Measurements from ENCODE around the gene HCRTR1.
A peak's percentile ranks its signal among the peaks of the same experiment; 100 is the strongest.

Gene HCRTR1

GRCh38 chr1:31618916-31619846 lies 1.7 kb downstream of the HCRTR1 start:
- TF ChIP-seq CEBPB (IDR thresholded peaks at IDR 0.05) (no peak), REST (IDR thresholded peaks at IDR 0.05; ENCODE audit: low read depth) (no peak), NFIC (IDR thresholded peaks at IDR 0.05) (no peak), YY1 (IDR thresholded peaks at IDR 0.05; ENCODE audit: low read depth) (no peak), TAF1 (IDR thresholded peaks at IDR 0.05; ENCODE audit: low read depth) (no peak), USF1 (IDR thresholded peaks at IDR 0.05) (no peak), MAX (IDR thresholded peaks at IDR 0.05) (no peak), TCF12 (IDR thresholded peaks at IDR 0.05; ENCODE audit: low read depth) (no peak), RAD21 (IDR thresholded peaks at IDR 0.05; ENCODE audit: low read depth) (no peak), ZBTB7A (IDR thresholded peaks at IDR 0.05; ENCODE audit: low read depth) (no peak), EGR1 (IDR thresholded peaks at IDR 0.05) (no peak)

GRCh38 chr1:31620631-31621497 lies 3.4 kb downstream of the HCRTR1 start:
- TF ChIP-seq TEAD4 (IDR thresholded peaks at IDR 0.05) (no peak), TAF1 (IDR thresholded peaks at IDR 0.05; ENCODE audit: low read depth) (no peak), YY1 (IDR thresholded peaks at IDR 0.05; ENCODE audit: low read depth) (no peak), NFIC (IDR thresholded peaks at IDR 0.05) (no peak), EP300 (IDR thresholded peaks at IDR 0.05; ENCODE audit: borderline replicate concordance) (no peak), MAX (IDR thresholded peaks at IDR 0.05) (no peak), ZBTB7A (IDR thresholded peaks at IDR 0.05; ENCODE audit: low read depth) (no peak), CEBPB (IDR thresholded peaks at IDR 0.05) (no peak), CREB1 (IDR thresholded peaks at IDR 0.05; ENCODE audit: low read depth) (no peak), RAD21 (IDR thresholded peaks at IDR 0.05; ENCODE audit: low read depth) (no peak)

- TF ChIP-seq ZBTB7A (IDR thresholded peaks at IDR 0.05; ENCODE audit: low read depth) (no peak), CEBPB (IDR thresholded peaks at IDR 0.05) (no peak), CREB1 (IDR thresholded peaks at IDR 0.05; ENCODE audit: low read depth) (no peak), TAF1 (IDR thresholded peaks at IDR 0.05; ENCODE audit: low read depth) (no peak), EGR1 (IDR thresholded peaks at IDR 0.05) (no peak), TCF12 (IDR thresholded peaks at IDR 0.05; ENCODE audit: low read depth) (no peak)
These were observed 4.0 kb downstream of the HCRTR1 start for GRCh38 chr1:31621498-31621820.

GRCh38 chr1:31621847-31622730 lies 4.6 kb downstream of the HCRTR1 start:
- no peak for TF ChIP-seq YY1 (IDR thresholded peaks at IDR 0.05; ENCODE audit: low read depth)
- no peak for TF ChIP-seq CREB1 (IDR thresholded peaks at IDR 0.05; ENCODE audit: low read depth)
- no peak for TF ChIP-seq FOXM1 (IDR thresholded peaks at IDR 0.05; ENCODE audit: borderline replicate concordance, low read depth)
- TF ChIP-seq REST (IDR thresholded peaks at IDR 0.05; ENCODE audit: low read depth), result no peak
- TF ChIP-seq RAD21 (IDR thresholded peaks at IDR 0.05; ENCODE audit: low read depth), result no peak
- no peak for TF ChIP-seq MAX (IDR thresholded peaks at IDR 0.05)
- TF ChIP-seq TEAD4 (IDR thresholded peaks at IDR 0.05), result no peak
- TF ChIP-seq CEBPB (IDR thresholded peaks at IDR 0.05), result no peak
- no peak for TF ChIP-seq TCF12 (IDR thresholded peaks at IDR 0.05; ENCODE audit: low read depth)

- peak; percentile 54; the same call in 1 of the 2 replicates for TF ChIP-seq REST (IDR thresholded peaks at IDR 0.05; ENCODE audit: low read depth)
- no peak for TF ChIP-seq ZBTB7A (IDR thresholded peaks at IDR 0.05; ENCODE audit: low read depth)
These were observed 5.9 kb downstream of the HCRTR1 start for GRCh38 chr1:31623365-31623764.
